RWPE2 (cell line): ENCODE measurements around the gene CHD3.
A peak's percentile ranks its signal among the peaks of the same experiment; 100 is the strongest.

Experiments used
- ATAC-seq: fragments of 200-7000 bp; cut with Tn5 transposase; 3 replicates; pipeline ENCODE4 v1.9.1; 2021; ENCODE audit warnings: low read depth
- DNase-seq: peaks from one replicate; pipeline ENCODE4 v3.0.0-alpha.2; 2020; ENCODE audit warnings: low spot score
- H3K27ac ChIP-seq: fragments of 450-650 bp; 2 replicates; pipeline ENCODE4 v1.5.1; 2017; ENCODE audit warnings: mild to moderate bottlenecking; ENCODE audit not compliant: poor library complexity, severe bottlenecking
- H3K27me3 ChIP-seq: fragments of 250-450 bp; sonication (Bioruptor Pico); 2 replicates; pipeline ENCODE4 v1.5.1; 2021; ENCODE audit warnings: mild to moderate bottlenecking, moderate library complexity; ENCODE audit not compliant: insufficient read depth, poor library complexity, severe bottlenecking
- H3K36me3 ChIP-seq: fragments of 250-450 bp; sonication (Bioruptor Pico); 2 replicates; pipeline ENCODE4 v1.5.1; 2020; ENCODE audit warnings: low read depth, mild to moderate bottlenecking, moderate library complexity
- H3K4me1 ChIP-seq: fragments of 250-450 bp; sonication (Bioruptor Pico); 2 replicates; pipeline ENCODE4 v1.5.1; 2021; ENCODE audit warnings: mild to moderate bottlenecking, moderate library complexity; ENCODE audit not compliant: insufficient read depth, poor library complexity, severe bottlenecking
- H3K4me3 ChIP-seq: fragments of 250-450 bp; sonication (Bioruptor Pico); 2 replicates; pipeline ENCODE4 v1.5.1; 2021; ENCODE audit warnings: mild to moderate bottlenecking, moderate library complexity; ENCODE audit not compliant: severe bottlenecking
- H3K9me3 ChIP-seq: fragments of 250-450 bp; sonication (Bioruptor Pico); 2 replicates; pipeline ENCODE4 v1.5.1; 2021; ENCODE audit warnings: mild to moderate bottlenecking, moderate library complexity; ENCODE audit not compliant: severe bottlenecking
- CTCF ChIP-seq: fragments of 450-650 bp; IDR thresholded peaks from one replicate; pipeline ENCODE4 v1.5.1; 2017; ENCODE audit warnings: mild to moderate bottlenecking, moderate library complexity; ENCODE audit not compliant: poor library complexity, severe bottlenecking

Gene CHD3

DNA sequence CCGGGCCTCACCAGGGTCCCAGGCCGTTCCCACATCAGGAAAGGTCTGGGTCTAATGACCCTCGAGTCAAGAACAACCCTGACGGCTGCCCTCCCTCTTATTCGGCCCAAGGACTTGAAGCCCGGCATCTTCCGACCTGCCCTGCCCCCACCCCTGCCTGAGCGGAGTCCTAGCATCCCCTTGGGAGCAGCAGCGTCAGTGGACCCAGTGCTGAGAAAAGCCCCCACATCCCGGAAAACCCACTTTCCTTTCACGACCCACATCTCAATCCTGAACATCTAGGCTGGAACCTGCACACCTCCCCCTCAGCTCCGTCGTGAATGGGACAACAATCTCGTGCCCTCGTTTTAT lies 33.0 kb upstream of the CHD3 start:
- peak overlapping the region; percentile 82 for H3K27ac ChIP-seq
- H3K4me3 ChIP-seq: no peak overlapping the region
- no peak for TF ChIP-seq CTCF
- no peaks in the 10 kb centered on the region for H3K4me1 ChIP-seq
- H3K36me3 ChIP-seq: peaks cover 46% of the 10 kb centered on the region
- no peaks in the 10 kb centered on the region for H3K27me3 ChIP-seq
- H3K9me3 ChIP-seq: no peaks in the 10 kb centered on the region
- no peak for DNase-seq
- ATAC-seq: no peak

DNA sequence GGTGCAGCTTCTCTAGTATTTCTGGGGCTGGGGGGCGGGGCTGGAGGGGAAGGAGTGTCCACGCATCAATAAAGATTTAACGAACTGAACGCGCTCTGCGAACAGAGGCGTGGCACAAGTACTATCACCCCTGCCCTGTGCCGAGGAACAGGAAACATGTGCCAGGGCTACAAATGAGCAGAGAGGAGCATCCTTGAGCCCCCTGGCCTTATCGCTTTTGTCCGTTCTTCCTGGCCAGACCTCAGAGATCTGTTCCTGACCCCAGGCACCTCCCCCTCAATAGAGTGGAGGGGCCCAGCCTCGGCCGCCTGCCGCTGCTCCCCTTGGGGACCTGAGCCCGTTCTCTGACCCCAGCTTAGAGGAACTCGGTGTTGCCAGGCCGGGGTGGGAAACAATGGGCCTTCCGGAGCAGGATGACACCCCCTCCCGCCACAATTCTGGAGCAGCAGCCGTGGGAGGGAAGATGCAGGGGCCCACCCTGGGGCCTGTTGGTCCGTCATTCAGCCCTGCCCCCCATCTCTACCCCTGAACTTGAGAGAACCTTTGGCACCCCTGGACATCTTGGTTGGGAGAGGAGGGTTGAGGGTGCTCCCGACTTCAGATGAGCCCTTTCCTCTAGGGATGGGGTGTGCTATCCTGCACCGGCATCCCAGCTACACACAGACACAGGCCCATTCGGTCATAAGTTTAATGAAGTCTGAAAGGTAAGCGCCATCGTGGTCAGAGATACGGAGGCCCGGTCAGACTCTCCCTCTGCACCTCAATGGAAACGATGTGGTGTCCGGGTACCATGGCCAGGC lies 32.4 kb upstream of the CHD3 start:
- H3K9me3 ChIP-seq: no peaks in the 10 kb centered on the region
- no peak; the same call in 2 of the 3 replicates for ATAC-seq
- peaks cover 41% of the 10 kb centered on the region for H3K36me3 ChIP-seq
- DNase-seq: no peak
- no peaks in the 10 kb centered on the region for H3K27me3 ChIP-seq
- no peak for TF ChIP-seq CTCF
- peak overlapping the region; percentile 82 for H3K27ac ChIP-seq
- H3K4me1 ChIP-seq: no peaks in the 10 kb centered on the region
- peak overlapping the region; percentile 59 for H3K4me3 ChIP-seq

GRCh38 chr17:7856811-7857712 lies 31.5 kb upstream of the CHD3 start, which contains the start of gene NAA38:
TSS of gene NAA38 (minus strand) at chr17:7857559. CDS start at chr17:7857463, 96 bp downstream.
- TF ChIP-seq CTCF: peak; percentile 57
- Histone ChIP-seq H3K27ac (peak within 1 kb of the TSS; percentile 82), H3K4me3 (peak within 1 kb of the TSS; percentile 59), H3K36me3 (peaks cover 34% of the 10 kb centered on the region), H3K9me3 (no peaks in the 10 kb centered on the region), H3K4me1 (no peaks in the 10 kb centered on the region), H3K27me3 (no peaks in the 10 kb centered on the region)
- ATAC-seq (peak; percentile 85), DNase-seq (peak; percentile 97)

DNA sequence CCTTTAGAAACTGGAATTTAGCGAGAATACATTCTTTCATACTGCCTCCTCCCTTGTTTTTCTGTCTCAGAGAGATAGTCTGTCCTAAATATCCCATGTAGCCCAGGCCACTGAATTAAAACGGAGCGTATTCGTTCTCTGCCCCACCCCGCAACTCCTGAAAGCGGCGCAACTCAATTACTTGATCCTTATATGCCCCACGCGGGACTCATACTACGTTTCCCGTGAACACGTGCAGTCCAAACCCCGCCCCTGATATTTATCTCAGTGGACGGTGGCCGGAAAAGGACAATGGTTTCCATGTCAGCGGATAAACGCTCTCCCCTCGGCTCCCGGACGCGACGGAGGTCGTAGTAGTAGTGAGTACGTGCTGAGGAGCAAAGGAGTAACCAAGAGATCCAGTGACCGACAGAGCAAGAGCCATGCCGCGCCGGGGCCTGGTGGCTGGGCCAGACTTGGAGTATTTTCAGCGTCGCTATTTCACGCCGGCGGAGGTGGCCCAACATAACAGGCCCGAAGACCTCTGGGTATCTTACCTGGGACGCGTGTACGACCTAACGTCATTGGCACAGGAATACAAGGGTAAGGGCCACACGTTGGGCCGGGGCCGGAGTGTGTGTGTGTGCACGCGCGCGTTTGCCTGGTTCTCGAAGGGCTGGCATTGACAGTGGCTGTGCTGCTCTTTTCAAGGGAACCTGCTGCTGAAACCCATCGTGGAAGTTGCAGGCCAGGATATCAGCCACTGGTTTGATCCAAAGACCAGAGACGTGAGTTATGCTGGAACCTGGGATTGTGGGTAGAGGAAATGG lies 30.7 kb upstream of the CHD3 start, which contains the start of gene CYB5D1:
Gene CYB5D1, plus strand, starts transcription at position 291 of the 809 bp plus-strand sequence. Its CDS starts 132 bp downstream, at position 423.
- no peak for TF ChIP-seq CTCF
- Histone ChIP-seq H3K4me3 (peak within 1 kb of the TSS; percentile 59), H3K36me3 (peaks cover 31% of the 10 kb centered on the region), H3K27ac (peak within 1 kb of the TSS; percentile 82), H3K4me1 (no peaks in the 10 kb centered on the region), H3K9me3 (no peaks in the 10 kb centered on the region), H3K27me3 (no peaks in the 10 kb centered on the region)
- DNase-seq: peak; percentile 89
- ATAC-seq: peak; percentile 8
